HepG2 (cell line): Measurements from ENCODE around the gene CMKLR1. TPM values are rescaled to one million over a fixed set of nuclear protein-coding genes. Genes with fewer than 3 reads are reported as not detected.
A peak's percentile ranks its signal among the peaks of the same experiment; 100 is the strongest.

Experiments used
- BRCA1 ChIP-seq: sonication (generic); formaldehyde crosslinking; IDR thresholded peaks from 2 replicates; pipeline ENCODE4 v1.4.0; 2020; ENCODE audit warnings: missing genetic modification reagents
- CC2D1A ChIP-seq: sonication (generic); formaldehyde crosslinking; IDR thresholded peaks from 2 replicates; pipeline ENCODE4 v1.8.1; 2023; ENCODE audit warnings: mild to moderate bottlenecking, missing genetic modification reagents
- CENPX ChIP-seq: sonication (generic); formaldehyde crosslinking; IDR thresholded peaks from 2 replicates; pipeline ENCODE4 v1.9.0; 2021; ENCODE audit warnings: mild to moderate bottlenecking, missing genetic modification reagents, moderate library complexity
- FOXK2 ChIP-seq: fragments of 450-650 bp; IDR thresholded peaks from 2 replicates; pipeline ENCODE4 v1.6.1; 2016
- GABPB1 ChIP-seq: IDR thresholded peaks from 2 replicates; pipeline ENCODE4 v1.6.1; 2016; ENCODE audit warnings: mild to moderate bottlenecking, missing genetic modification reagents, moderate library complexity, missing compliant biosample characterization
- HNRNPL ChIP-seq: fragments of 200-400 bp; formaldehyde crosslinking; IDR thresholded peaks from 2 replicates; pipeline ENCODE4 v1.6.1; 2017; ENCODE audit warnings: mild to moderate bottlenecking, low read depth, low read length
- KDM2A ChIP-seq: sonication (generic); formaldehyde crosslinking; IDR thresholded peaks from 2 replicates; pipeline ENCODE4 v1.4.0; 2020; ENCODE audit warnings: low read depth, missing genetic modification reagents, borderline replicate concordance
- KDM5A ChIP-seq: fragments of 200-600 bp; sonication (generic); IDR thresholded peaks from 2 replicates; pipeline ENCODE4 v1.7.0; 2018; ENCODE audit warnings: antibody characterized with exemption, mild to moderate bottlenecking, low read length, borderline replicate concordance
- NFKB2 ChIP-seq: sonication (generic); formaldehyde crosslinking; IDR thresholded peaks from 2 replicates; pipeline ENCODE4 v1.4.0; 2020; ENCODE audit warnings: missing genetic modification reagents, borderline replicate concordance
- NR2F1 ChIP-seq, 2 experiments: fragments of 450-650 bp in 1 of 2; formaldehyde crosslinking in 1 of 2; IDR thresholded peaks; 2 replicates each; pipeline versions ENCODE4 v1.5.0 to v1.6.1; 2016 to 2020; ENCODE audit warnings: mild to moderate bottlenecking in 1 of 2, missing compliant biosample characterization in 1 of 2, missing genetic modification reagents in 1 of 2, moderate library complexity in 1 of 2
- RXRB ChIP-seq: IDR thresholded peaks from 2 replicates; pipeline ENCODE4 v1.6.1; 2016; ENCODE audit warnings: borderline replicate concordance, missing genetic modification reagents, missing compliant biosample characterization
- SOX13 ChIP-seq, 3 experiments: fragments of 450-650 bp in 1 of 3; sonication (generic) in 1 of 3; formaldehyde crosslinking in 1 of 3; IDR thresholded peaks in 2 of 3; conservative IDR thresholded peaks in 1 of 3; 2 replicates each; pipeline versions ENCODE4 v1.5.0 to v1.6.1; 2016 to 2020; ENCODE audit warnings: antibody characterized with exemption in 1 of 3, mild to moderate bottlenecking in 1 of 3, missing compliant biosample characterization in 1 of 3, missing genetic modification reagents in 1 of 3, moderate library complexity in 1 of 3
- SYNCRIP ChIP-seq: fragments of 200-400 bp; formaldehyde crosslinking; IDR thresholded peaks from 2 replicates; pipeline ENCODE4 v1.6.1; 2018; ENCODE audit warnings: mild to moderate bottlenecking, low read depth, low read length; ENCODE audit not compliant: insufficient read depth
- ZMYM3 ChIP-seq: sonication (generic); formaldehyde crosslinking; IDR thresholded peaks from 2 replicates; pipeline ENCODE4 v1.5.1; 2020; ENCODE audit warnings: mild to moderate bottlenecking, missing genetic modification reagents
- ZNF138 ChIP-seq: sonication (generic); formaldehyde crosslinking; IDR thresholded peaks from 2 replicates; pipeline ENCODE4 v1.5.0; 2020; ENCODE audit warnings: mild to moderate bottlenecking, low read depth, missing genetic modification reagents
- ZNF17 ChIP-seq: sonication (generic); formaldehyde crosslinking; IDR thresholded peaks from 2 replicates; pipeline ENCODE4 v1.5.0; 2020; ENCODE audit warnings: mild to moderate bottlenecking, missing genetic modification reagents
- ZNF260 ChIP-seq: sonication (generic); formaldehyde crosslinking; IDR thresholded peaks from 2 replicates; pipeline ENCODE4 v1.4.0; 2020; ENCODE audit warnings: missing genetic modification reagents, low read depth, mild to moderate bottlenecking, borderline replicate concordance
- ZNF337 ChIP-seq: sonication (generic); formaldehyde crosslinking; IDR thresholded peaks from 2 replicates; pipeline ENCODE4 v1.5.1; 2020; ENCODE audit warnings: missing genetic modification reagents, low read depth, mild to moderate bottlenecking, borderline replicate concordance
- ZNF441 ChIP-seq: sonication (generic); formaldehyde crosslinking; IDR thresholded peaks from 2 replicates; pipeline ENCODE4 v1.7.0; 2021; ENCODE audit warnings: missing genetic modification reagents, borderline replicate concordance
- ZNF549 ChIP-seq: sonication (generic); formaldehyde crosslinking; IDR thresholded peaks from 2 replicates; pipeline ENCODE4 v1.5.0; 2020; ENCODE audit warnings: missing genetic modification reagents
- polyA plus RNA-seq, 8 experiments: library from polyadenylated mRNA; depleted of rRNA in 3 of 8; stranded (reverse) in 7 of 8; unstranded in 1 of 8; fragments of >200 nt; fragmentation: Illumina TruSeq in 4 of 8; extraction: Trizol in 4 of 8; gene quantifications; 2 replicates each; pipeline versions ENCODE4 v1.2.1 to v1.2.3, GENCODE V29; 2011 to 2016; ENCODE audit warnings: low read depth in 4 of 8, missing spikeins in 1 of 8, mixed read lengths in 1 of 8; ENCODE audit not compliant: insufficient read depth in 1 of 8
- total RNA-seq, 5 experiments: library from RNA; depleted of rRNA; stranded (reverse); fragments of >200 nt; fragmentation: Illumina TruSeq; extraction: Trizol; gene quantifications; 2 replicates each; pipeline ENCODE4 v1.2.3, GENCODE V29; 2016; ENCODE audit warnings: low read depth in 1 of 5
- TF ChIP-seq, protein P1 (sequence below): IDR thresholded peaks from 2 replicates; pipeline ENCODE4 v1.6.1; 2016; ENCODE audit warnings: control low read depth
- TF ChIP-seq, protein P2 (sequence below): sonication (generic); formaldehyde crosslinking; IDR thresholded peaks from 2 replicates; pipeline ENCODE4 v1.4.0; 2020; ENCODE audit warnings: mild to moderate bottlenecking, missing genetic modification reagents

The CMKLR1 gene
- total and polyA plus RNA-seq, 2 of the 13 experiments (the other 11 are each of a cell fraction or from before 2014, with no cell fraction given): not detected

DNA sequence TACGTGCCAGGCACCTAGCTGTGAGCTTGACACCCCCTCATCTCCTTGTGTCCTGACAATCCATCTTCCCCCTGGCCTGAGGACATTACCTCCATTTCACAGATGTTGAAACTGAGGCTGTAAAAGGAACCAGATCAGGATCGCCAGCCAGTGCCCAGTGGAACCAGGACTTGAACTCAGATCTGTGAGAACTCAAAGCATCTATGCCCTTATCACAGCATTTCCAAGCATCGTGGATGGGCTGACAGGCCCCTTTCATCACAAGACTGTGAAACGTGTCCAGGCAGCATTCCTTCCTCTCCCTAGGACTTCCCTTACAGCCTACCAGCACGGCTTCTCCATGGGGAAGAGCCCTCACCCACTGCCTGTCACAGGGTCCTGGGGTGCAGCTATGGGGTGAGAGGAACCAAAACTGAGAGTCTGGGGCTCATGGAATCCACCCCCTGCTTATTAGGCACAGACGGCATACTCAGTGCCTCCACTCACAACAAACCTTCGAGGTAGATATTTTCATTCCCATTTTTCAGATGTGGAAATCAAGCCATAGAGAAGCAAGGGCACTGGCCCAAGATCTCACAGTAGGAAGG is 26.9 kb downstream of the CMKLR1 start (continued):
- TF ChIP-seq ZNF138 (CRISPR knock-in tag) (no peak), GABPB1 (CRISPR knock-in tag) (no peak), ZNF549 (CRISPR knock-in tag) (no peak), NR2F1 (CRISPR knock-in tag; IDR thresholded peaks at IDR 0.05) (no peak), FOXK2 (no peak), NFKB2 (CRISPR knock-in tag) (no peak), ZNF337 (CRISPR knock-in tag) (no peak), BRCA1 (CRISPR knock-in tag) (no peak), KDM2A (CRISPR knock-in tag) (no peak), KDM5A (no peak), HNRNPL (no peak), SOX13 (IDR thresholded peaks at IDR 0.05) (no peak), SOX13 (CRISPR knock-in tag; conservative IDR thresholded peaks at IDR 0.05 in 1 of 2, IDR thresholded peaks at IDR 0.05 in 1 of 2) (no peak), ZMYM3 (peak; percentile 40; the same call in 1 of the 2 replicates), RXRB (CRISPR knock-in tag) (no peak), CENPX (CRISPR knock-in tag) (no peak), CC2D1A (CRISPR knock-in tag) (no peak), ZNF441 (CRISPR knock-in tag) (no peak), SYNCRIP (no peak), ZNF260 (CRISPR knock-in tag) (no peak), ZNF17 (no peak)
- TF ChIP-seq, protein P1, sequence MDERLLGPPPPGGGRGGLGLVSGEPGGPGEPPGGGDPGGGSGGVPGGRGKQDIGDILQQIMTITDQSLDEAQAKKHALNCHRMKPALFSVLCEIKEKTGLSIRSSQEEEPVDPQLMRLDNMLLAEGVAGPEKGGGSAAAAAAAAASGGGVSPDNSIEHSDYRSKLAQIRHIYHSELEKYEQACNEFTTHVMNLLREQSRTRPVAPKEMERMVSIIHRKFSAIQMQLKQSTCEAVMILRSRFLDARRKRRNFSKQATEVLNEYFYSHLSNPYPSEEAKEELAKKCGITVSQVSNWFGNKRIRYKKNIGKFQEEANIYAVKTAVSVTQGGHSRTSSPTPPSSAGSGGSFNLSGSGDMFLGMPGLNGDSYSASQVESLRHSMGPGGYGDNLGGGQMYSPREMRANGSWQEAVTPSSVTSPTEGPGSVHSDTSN (CRISPR knock-in tag): no peak
- TF ChIP-seq, protein P2, sequence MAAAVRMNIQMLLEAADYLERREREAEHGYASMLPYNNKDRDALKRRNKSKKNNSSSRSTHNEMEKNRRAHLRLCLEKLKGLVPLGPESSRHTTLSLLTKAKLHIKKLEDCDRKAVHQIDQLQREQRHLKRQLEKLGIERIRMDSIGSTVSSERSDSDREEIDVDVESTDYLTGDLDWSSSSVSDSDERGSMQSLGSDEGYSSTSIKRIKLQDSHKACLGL (CRISPR knock-in tag): no peak
